IPS-11a (cell line): ENCODE data around the gene EIF3L.

Experiments used
- H3K4me3 ChIP-seq: one replicate; pipeline ENCODE4 v1.5.1; 2013; ENCODE audit warnings: low read depth, low read length, control low read depth

Gene EIF3L

GRCh38 chr22:37904572-37905533, 55.6 kb downstream of the EIF3L start:
- no peak overlapping the region for H3K4me3 ChIP-seq

- H3K4me3 ChIP-seq: peak within 1 kb of the TSS; percentile 67
Observed at GRCh38 chr22:37905534-37906363, 56.5 kb downstream of the EIF3L start, which contains the start of gene MICALL1. TSS of gene MICALL1 (plus strand) at chr22:37906297. CDS start at chr22:37906423, 126 bp downstream.

GRCh38 chr22:37906364-37907008, 57.3 kb downstream of the EIF3L start:
- H3K4me3 ChIP-seq: peak overlapping the region; percentile 67

GRCh38 chr22:37907036-37907954, 58.1 kb downstream of the EIF3L start:
- peak overlapping the region; percentile 67 for H3K4me3 ChIP-seq

GRCh38 chr22:37909766-37910165, 60.5 kb downstream of the EIF3L start:
- no peak overlapping the region for H3K4me3 ChIP-seq

- no peak overlapping the region for H3K4me3 ChIP-seq
Observed at GRCh38 chr22:37910890-37911672, 61.9 kb downstream of the EIF3L start.

GRCh38 chr22:37911697-37912096, 62.5 kb downstream of the EIF3L start:
- no peak overlapping the region for H3K4me3 ChIP-seq

GRCh38 chr22:37912171-37912570, 63.0 kb downstream of the EIF3L start:
- H3K4me3 ChIP-seq: no peak overlapping the region

- no peak overlapping the region for H3K4me3 ChIP-seq
Observed at GRCh38 chr22:37913233-37913721, 64.1 kb downstream of the EIF3L start.

GRCh38 chr22:37916311-37916710, 67.1 kb downstream of the EIF3L start:
- H3K4me3 ChIP-seq: no peak overlapping the region

- H3K4me3 ChIP-seq: no peak overlapping the region
Observed at GRCh38 chr22:37917874-37918548, 68.8 kb downstream of the EIF3L start.

- no peak overlapping the region for H3K4me3 ChIP-seq
Observed at GRCh38 chr22:37918580-37919270, 69.5 kb downstream of the EIF3L start.

GRCh38 chr22:37920126-37920525, 70.9 kb downstream of the EIF3L start:
- no peak overlapping the region for H3K4me3 ChIP-seq

- H3K4me3 ChIP-seq: no peak overlapping the region
Observed at GRCh38 chr22:37922191-37922590, 73.0 kb downstream of the EIF3L start.

GRCh38 chr22:37923927-37924326, 74.7 kb downstream of the EIF3L start:
- no peak overlapping the region for H3K4me3 ChIP-seq

- H3K4me3 ChIP-seq: no peak overlapping the region
Observed at GRCh38 chr22:37924386-37925065, 75.3 kb downstream of the EIF3L start.

- no peak overlapping the region for H3K4me3 ChIP-seq
Observed at GRCh38 chr22:37925330-37925729, 76.1 kb downstream of the EIF3L start.
